GM19452 (cell line): ENCODE results near the gene INPP4B.
A peak's percentile ranks its signal among the peaks of the same experiment; 100 is the strongest.

Experiments used
- ATAC-seq: cut with Tn5 transposase; IDR thresholded peaks from one replicate; pipeline ENCODE4 v1.9.1; 2021; ENCODE audit not compliant: unreplicated experiment

INPP4B gene

DNA sequence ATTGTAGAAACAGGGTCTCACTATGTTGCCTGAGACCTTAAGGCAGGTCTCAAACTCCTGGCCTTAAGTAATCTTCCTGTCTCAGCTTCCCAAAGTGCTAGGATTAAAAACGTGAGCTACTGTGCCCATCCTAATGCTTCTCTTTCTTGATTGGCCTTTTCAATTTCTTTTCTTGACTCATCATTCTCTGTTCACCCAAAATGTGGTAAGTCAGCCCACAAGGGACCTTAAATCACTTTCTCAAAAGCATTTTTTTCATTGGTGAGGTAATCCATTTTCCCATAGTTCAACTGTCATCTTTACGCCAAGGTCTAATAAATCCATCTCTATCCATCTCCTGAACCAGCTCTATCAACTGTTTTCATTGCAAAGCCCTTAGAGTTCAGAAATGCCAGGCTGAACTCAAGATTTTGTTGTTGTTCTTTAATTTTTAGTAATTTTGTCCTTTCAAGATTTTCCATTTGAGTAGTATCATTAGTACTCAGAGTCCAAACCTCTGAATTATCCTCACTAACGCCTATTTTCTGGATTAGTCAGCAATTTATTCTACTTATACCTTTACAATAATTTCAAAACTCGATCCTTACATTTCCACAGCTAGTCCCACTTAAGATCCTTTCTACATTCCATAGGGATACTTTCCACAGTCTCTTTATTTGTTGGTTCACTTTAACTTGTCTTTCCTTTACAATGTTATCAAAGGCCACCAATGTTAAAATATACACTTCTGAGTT lies 681.2 kb downstream of the INPP4B start:
- no peak for ATAC-seq

DNA sequence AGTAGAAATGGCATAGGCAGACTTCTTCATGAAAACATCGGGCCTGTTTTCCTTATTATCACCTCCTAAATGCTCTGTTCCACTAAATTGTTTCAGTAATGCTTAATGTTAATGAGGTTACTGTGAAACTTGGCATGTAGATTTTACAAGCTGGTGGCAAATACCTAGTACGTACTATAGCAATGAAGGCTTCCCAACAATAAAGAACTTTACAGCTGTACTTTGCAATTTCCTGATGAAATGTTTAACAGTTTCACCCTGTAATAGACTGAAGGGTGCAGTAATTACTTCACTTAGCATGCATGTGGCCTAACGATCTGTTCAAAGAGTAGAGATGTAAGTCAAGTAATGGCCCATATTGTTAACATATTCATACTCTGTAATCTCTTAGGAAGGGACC lies 685.0 kb downstream of the INPP4B start:
- ATAC-seq: no peak

- ATAC-seq: no peak
Measured at GRCh38 chr4:142160509-142160908, 685.6 kb downstream of the INPP4B start.

GRCh38 chr4:142158980-142159379 lies 687.1 kb downstream of the INPP4B start:
- ATAC-seq: no peak

GRCh38 chr4:142156256-142156655 lies 689.8 kb downstream of the INPP4B start:
- no peak for ATAC-seq

- no peak for ATAC-seq
Measured at GRCh38 chr4:142155347-142155746, 690.8 kb downstream of the INPP4B start.

GRCh38 chr4:142150483-142150882 lies 695.6 kb downstream of the INPP4B start:
- no peak for ATAC-seq

- ATAC-seq: no peak
Measured at GRCh38 chr4:142144813-142145212, 701.3 kb downstream of the INPP4B start.

DNA sequence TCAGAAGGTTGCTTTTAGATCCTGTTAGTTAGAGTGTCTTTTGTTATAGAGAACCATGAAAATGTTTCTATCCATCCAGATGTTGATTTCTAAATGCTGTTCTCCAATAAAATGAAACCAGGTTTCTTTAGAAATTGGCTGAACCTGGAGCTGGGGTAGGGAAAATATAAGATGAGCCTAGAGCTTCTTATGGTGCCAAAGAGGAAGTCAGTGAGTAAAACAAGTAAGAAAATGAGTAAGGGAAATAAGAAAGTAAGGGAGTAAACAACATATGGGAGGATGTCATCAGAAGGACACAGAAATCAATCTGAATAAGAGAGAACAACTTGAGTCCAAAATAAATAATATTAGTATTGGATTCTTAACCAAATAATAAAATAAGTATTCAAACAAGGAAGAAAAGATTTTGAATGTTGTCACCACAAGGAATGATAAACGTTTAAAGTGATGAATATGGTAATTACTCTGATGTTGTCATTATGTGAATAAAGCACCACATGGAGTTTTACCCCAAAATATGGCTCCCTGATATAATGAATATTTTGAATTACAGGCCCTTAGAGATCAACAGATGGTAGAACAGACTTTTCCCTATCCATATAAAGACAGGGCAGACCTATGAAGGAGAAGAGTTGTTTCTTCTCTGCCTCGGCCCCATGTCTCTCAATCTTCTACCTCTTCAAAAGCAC lies 703.6 kb downstream of the INPP4B start:
- no peak for ATAC-seq

- no peak for ATAC-seq
Measured at GRCh38 chr4:142141224-142141623, 704.9 kb downstream of the INPP4B start.

DNA sequence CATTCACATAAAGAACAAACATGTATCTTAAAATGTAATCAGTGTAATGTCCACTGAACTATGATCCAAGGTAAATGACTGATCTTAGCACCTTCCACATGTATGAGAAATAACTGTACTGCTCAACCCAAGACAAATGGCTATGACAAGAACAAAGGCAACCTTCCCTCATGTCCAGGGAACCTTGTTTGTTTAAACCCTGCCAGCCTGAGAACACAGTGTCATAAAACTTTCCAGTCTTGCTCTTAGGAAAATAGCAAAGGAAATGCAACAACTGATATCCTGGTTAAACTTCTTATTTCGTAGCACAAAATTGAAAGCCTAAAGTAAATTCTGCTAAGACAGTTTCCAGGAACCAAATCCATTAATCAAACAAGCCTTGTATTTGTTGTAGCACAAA lies 715.4 kb downstream of the INPP4B start:
- no peak for ATAC-seq

- no peak for ATAC-seq
Measured at GRCh38 chr4:142129931-142130330, 716.2 kb downstream of the INPP4B start.

DNA sequence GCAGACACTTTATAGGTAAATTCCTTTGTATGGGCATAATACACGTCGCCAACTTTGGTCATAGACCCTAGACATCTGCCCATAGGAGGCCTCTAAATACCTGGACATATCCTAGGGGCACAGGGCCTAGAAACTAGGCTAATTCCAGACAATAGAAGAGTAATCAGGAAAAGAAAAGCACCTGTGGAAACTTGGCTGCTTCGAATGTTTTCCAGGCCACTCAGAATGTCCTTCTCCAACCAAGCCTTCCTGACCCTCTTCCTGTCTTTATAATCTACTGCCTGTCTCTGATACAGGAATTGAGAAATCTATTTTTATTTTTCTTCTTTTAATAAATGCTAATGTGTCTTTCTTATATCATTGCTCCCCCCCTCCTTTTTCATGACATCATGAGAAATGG lies 716.6 kb downstream of the INPP4B start:
- ATAC-seq: no peak

DNA sequence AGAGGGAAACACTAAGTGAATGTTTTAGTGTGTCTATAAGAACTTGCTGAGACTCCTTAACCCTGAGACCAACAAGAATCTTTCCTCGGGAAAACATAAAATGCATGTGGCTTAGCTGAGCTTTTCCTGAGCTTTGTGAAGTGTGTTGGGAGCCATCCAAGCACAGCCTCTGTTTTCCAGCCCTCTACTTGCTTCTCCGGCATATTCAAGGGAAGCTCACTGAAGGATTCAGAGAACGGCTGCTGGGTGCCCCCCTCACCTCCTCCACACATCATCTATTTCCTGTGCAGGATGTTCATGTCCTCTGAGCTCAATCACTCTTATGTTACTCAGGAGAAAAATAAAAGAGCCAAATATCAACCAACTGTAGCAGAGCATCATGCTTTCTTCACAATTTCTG lies 717.6 kb downstream of the INPP4B start:
- ATAC-seq: no peak

GRCh38 chr4:142126890-142127497 lies 719.1 kb downstream of the INPP4B start:
- peak; percentile 73 for ATAC-seq

DNA sequence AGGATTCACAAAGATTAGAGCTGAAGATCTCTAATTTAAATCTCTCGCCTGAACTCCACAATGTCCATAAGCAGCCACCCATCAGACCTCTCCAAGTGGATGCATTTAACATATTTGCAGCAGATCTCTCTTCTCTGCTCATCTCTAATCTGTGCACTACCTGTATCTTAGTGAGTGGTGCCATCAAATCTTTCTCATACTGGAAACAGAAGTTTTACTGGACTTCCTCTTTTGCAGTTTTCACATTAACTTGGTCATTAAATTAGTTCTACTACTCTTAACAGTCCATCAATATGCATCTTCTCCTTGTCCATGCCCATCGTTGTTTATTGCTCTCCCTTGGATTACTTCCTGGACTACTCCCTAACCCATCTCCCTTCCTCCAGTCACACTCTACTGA lies 721.2 kb downstream of the INPP4B start:
- no peak for ATAC-seq

GRCh38 chr4:142121448-142122350 lies 724.4 kb downstream of the INPP4B start:
- ATAC-seq: no peak

- ATAC-seq: peak; percentile 78
Measured at GRCh38 chr4:142120921-142121320, 725.2 kb downstream of the INPP4B start.

DNA sequence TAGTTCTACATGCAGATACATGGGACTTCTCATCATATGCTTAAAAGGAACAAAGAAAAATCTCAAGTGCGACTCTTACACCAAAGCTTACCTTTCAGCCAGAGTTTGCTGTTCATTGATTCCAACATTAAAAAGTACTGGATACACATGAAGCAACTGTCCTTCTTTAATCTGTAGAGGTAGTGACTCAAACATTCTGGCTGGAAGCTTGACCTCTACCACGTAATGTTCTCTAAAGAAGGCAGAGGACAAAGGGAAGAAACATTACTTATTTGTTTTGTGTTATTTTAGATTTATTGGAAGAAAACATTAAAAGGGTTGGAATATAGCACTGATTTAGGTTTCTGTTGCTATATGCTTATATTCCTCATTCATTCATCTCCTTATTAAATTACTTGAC lies 733.6 kb downstream of the INPP4B start:
- no peak for ATAC-seq

GRCh38 chr4:142110136-142110535 lies 736.0 kb downstream of the INPP4B start:
- no peak for ATAC-seq

DNA sequence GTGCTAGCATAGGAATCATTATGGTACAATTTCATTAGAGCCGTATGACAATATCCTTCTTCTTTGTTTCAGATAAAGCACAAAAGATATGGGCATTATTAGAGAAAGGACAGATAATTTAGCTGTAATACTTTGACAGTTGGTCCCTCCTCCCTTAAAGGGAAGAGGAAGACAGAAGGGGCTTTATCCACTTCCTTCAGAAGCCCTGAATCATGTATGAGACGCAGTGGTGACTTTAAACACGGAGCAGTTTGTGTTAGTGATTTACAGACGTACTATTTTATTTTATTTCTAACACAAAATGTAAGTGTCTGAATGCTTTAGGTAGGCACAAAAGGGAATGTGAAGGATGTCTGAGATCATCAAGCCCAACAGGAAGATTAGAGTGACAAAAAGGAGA lies 742.1 kb downstream of the INPP4B start:
- no peak for ATAC-seq
